GM12875 (cell line): Measurements from ENCODE around the gene PLD5.

Experiments
- H3K4me3 ChIP-seq: one replicate; pipeline ENCODE4 v1.5.1; 2011; ENCODE audit warnings: low read depth, low read length, control low read depth
- TF ChIP-seq, protein P1 (sequence below): IDR thresholded peaks from 2 replicates; pipeline ENCODE4 v1.5.1; 2011; ENCODE audit warnings: low read depth, mild to moderate bottlenecking, control low read depth, inconsistent platforms, low read length, moderate library complexity, borderline replicate concordance; ENCODE audit not compliant: insufficient read depth

The PLD5 gene

GRCh38 chr1:242456726-242457269 lies 67.7 kb downstream of the PLD5 start:
- TF ChIP-seq, protein P1, sequence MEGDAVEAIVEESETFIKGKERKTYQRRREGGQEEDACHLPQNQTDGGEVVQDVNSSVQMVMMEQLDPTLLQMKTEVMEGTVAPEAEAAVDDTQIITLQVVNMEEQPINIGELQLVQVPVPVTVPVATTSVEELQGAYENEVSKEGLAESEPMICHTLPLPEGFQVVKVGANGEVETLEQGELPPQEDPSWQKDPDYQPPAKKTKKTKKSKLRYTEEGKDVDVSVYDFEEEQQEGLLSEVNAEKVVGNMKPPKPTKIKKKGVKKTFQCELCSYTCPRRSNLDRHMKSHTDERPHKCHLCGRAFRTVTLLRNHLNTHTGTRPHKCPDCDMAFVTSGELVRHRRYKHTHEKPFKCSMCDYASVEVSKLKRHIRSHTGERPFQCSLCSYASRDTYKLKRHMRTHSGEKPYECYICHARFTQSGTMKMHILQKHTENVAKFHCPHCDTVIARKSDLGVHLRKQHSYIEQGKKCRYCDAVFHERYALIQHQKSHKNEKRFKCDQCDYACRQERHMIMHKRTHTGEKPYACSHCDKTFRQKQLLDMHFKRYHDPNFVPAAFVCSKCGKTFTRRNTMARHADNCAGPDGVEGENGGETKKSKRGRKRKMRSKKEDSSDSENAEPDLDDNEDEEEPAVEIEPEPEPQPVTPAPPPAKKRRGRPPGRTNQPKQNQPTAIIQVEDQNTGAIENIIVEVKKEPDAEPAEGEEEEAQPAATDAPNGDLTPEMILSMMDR = no peak
- no peak overlapping the region for H3K4me3 ChIP-seq

- H3K4me3 ChIP-seq = no peak overlapping the region
- TF ChIP-seq, protein P1 = no peak
Observed at GRCh38 chr1:242455052-242455361, 69.5 kb downstream of the PLD5 start.

DNA sequence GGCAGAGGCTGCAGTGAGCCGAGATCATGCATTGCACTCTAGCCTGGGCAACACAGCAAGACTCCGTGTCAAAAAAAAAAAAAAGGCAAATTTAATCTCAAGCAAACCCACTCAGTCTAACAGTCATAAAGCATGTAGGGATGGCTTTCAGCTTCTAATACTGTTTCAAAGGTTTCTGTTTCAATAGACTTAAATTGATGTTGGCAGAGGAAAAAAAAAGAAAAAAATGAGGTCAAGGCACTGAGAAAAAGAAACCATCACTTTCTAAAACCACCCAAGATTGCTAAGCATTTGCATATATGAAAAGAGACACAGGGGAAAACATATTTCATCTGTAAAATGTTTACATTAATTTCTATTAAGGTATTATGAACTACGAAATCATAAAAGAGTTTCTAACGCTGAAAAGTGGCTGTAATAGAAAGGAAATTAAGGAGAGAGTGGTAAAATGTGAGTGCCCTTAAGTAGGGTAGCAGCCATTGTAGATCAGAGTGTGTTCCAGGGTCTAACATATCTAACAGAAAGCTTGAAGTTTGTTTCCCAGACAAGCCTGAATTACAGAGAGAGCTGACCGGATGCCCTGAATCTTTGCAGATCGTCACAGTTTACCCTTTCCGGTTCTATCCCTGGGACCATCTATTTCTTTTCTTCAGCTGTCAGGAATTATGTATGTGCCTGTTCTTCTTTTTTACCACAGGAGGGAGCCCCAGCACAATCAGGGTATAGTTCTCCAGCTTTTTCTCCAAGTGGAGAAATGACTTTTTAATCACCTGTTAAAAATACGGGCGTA lies 70.0 kb downstream of the PLD5 start:
- no peak overlapping the region for H3K4me3 ChIP-seq

DNA sequence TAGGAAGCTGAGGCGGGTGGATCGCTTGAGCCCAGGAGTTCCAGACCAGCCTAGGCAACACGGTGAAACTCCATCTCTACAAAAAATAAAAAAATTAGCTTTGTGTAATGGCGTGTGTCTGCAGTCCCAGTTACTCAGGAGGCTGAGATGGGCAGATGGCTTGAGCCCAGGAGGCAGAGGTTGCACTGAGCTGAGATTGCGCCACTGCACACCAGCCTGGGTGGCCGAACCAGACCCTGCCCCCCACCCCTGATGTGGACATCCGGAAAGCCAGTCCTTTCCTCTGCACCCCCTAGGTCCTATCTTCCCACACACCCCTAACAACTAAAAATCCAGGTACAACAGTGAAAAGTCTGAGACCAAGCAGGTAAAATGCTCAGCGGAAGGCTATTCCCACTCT lies 71.9 kb downstream of the PLD5 start:
- TF ChIP-seq, protein P1 = no peak
- H3K4me3 ChIP-seq = no peak overlapping the region

More for the DNA sequence above, 70.0 kb downstream of the PLD5 start:
- TF ChIP-seq, protein P1 = peak; percentile 46; the same call in 1 of the 2 replicates

- H3K4me3 ChIP-seq = no peak overlapping the region
- TF ChIP-seq, protein P1 = no peak
Observed at GRCh38 chr1:242449661-242450060, 74.8 kb downstream of the PLD5 start.

DNA sequence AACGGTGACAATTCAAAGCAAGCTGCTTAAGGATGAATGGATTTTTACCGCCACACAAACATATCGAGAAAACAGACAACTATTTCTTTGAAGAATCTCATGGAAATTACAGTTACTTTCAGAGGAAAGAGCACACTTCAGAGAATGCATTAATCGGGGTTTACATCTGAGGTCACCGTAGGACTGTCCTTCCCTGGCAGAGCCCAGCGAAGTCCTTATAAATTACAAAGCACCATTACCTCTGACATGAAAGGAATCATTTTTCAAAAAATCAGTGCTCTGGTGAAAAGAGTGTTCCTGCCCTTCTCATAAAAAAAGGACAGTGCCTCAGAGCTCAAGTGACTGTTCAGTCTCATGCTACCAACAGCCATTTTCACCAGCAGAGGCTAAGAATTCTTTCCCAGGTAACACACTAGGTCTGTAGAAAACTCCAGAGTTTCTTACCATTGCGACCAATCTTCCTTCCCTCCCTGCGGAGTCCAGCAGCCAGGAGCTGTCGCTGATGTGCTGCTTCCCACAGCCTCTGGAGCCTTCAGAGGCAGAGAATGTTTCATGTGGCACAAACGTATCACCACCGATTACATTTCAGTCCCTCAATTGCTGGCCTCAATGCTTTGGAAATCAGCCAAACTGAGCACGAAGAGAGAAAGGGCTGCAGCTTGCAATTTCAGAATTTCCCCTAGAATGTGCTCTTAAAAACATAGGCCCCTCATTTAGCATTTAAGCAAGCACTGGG lies 75.4 kb downstream of the PLD5 start:
- no peak overlapping the region for H3K4me3 ChIP-seq
- TF ChIP-seq, protein P1 = no peak
